Activated CD4-positive, alpha-beta memory T cell treated with anti-CD3 and anti-CD28 coated beads, Interleukin-2, amount 10 ng/mL, durations not matched to agents 7 days and 5 days (primary cell): Measurements from ENCODE around the gene DHX15. TPM values are rescaled to one million over a fixed set of nuclear protein-coding genes. Genes with fewer than 3 reads are reported as not detected.

ENCODE experiments used
- CTCF ChIA-PET: fragments of 350-600 bp; sonication (Branson Sonifier 250); formaldehyde crosslinking; loops from one replicate; lab custom pipeline; 2021; ENCODE audit warnings: antibody characterized with exemption, inconsistent platforms; lab: Charles Lee
- POLR2A ChIA-PET: fragments of 350-600 bp; sonication (Branson Sonifier 250); formaldehyde crosslinking; loops from one replicate; lab custom pipeline; 2021; ENCODE audit warnings: antibody characterized with exemption; lab: Charles Lee
- DNase-seq: peaks from one replicate; pipeline ENCODE4 v3.0.0-alpha.2; 2020
- H3K27ac Mint-ChIP-seq: one replicate; pipeline ENCODE4 v1.8.0; 2021; ENCODE audit warnings: mild to moderate bottlenecking, mixed read lengths
- H3K27me3 Mint-ChIP-seq: one replicate; pipeline ENCODE4 v1.8.0; 2021; ENCODE audit warnings: mixed read lengths
- H3K36me3 Mint-ChIP-seq: one replicate; pipeline ENCODE4 v1.8.0; 2021; ENCODE audit warnings: low read depth, mixed read lengths
- H3K4me1 Mint-ChIP-seq: one replicate; pipeline ENCODE4 v1.8.0; 2021; ENCODE audit warnings: mixed read lengths
- H3K4me3 Mint-ChIP-seq: one replicate; pipeline ENCODE4 v1.8.0; 2021; ENCODE audit warnings: mild to moderate bottlenecking, mixed read lengths
- H3K9me3 Mint-ChIP-seq: one replicate; pipeline ENCODE4 v1.8.0; 2021; ENCODE audit warnings: mixed read lengths
- total RNA-seq, 2 experiments: library from RNA; stranded (reverse); gene quantifications; one replicate each; pipeline ENCODE4 v1.2.3, GENCODE V29; 2021

Gene DHX15
- total RNA-seq, 2 experiments from 2014 or later, result 150 TPM

- Mint-ChIP-seq H3K27ac (no peak overlapping the region), H3K27me3 (peaks cover 5% of the 10 kb centered on the region), H3K4me3 (no peak overlapping the region), H3K9me3 (no peaks in the 10 kb centered on the region), H3K4me1 (no peaks in the 10 kb centered on the region), H3K36me3 (no peaks in the 10 kb centered on the region)
- ChIA-PET POLR2A (no interaction called here), CTCF (no interaction called here)
- DNase-seq, result no peak
Measured at GRCh38 chr4:24603343-24603742, 19.0 kb upstream of the DHX15 start.

- H3K27me3 Mint-ChIP-seq, result peaks cover 7% of the 10 kb centered on the region
- no peak for DNase-seq
- POLR2A ChIA-PET, result no interaction called here
- peaks cover 3% of the 10 kb centered on the region for H3K9me3 Mint-ChIP-seq
- no peaks in the 10 kb centered on the region for H3K4me1 Mint-ChIP-seq
- H3K36me3 Mint-ChIP-seq, result peaks cover 2% of the 10 kb centered on the region
- H3K27ac Mint-ChIP-seq, result no peak overlapping the region
- CTCF ChIA-PET, result no interaction called here
- H3K4me3 Mint-ChIP-seq, result no peak overlapping the region
Measured at GRCh38 chr4:24601121-24601520, 16.8 kb upstream of the DHX15 start.

- Mint-ChIP-seq H3K9me3 (peaks cover 3% of the 10 kb centered on the region), H3K27ac (no peak overlapping the region), H3K27me3 (peaks cover 5% of the 10 kb centered on the region), H3K36me3 (peaks cover 2% of the 10 kb centered on the region), H3K4me3 (no peak overlapping the region), H3K4me1 (no peaks in the 10 kb centered on the region)
- ChIA-PET CTCF (no interaction called here), POLR2A (no interaction called here)
- no peak for DNase-seq
Measured at GRCh38 chr4:24599275-24599674, 14.9 kb upstream of the DHX15 start.

GRCh38 chr4:24598025-24598424 is 13.7 kb upstream of the DHX15 start:
- H3K4me3 Mint-ChIP-seq, result no peak overlapping the region
- H3K27ac Mint-ChIP-seq, result no peak overlapping the region
- H3K9me3 Mint-ChIP-seq, result peaks cover 3% of the 10 kb centered on the region
- peaks cover 2% of the 10 kb centered on the region for H3K36me3 Mint-ChIP-seq
- peaks cover 8% of the 10 kb centered on the region for H3K27me3 Mint-ChIP-seq
- CTCF ChIA-PET, result no interaction called here
- H3K4me1 Mint-ChIP-seq, result no peaks in the 10 kb centered on the region
- no peak for DNase-seq
- POLR2A ChIA-PET, result no interaction called here

DNA sequence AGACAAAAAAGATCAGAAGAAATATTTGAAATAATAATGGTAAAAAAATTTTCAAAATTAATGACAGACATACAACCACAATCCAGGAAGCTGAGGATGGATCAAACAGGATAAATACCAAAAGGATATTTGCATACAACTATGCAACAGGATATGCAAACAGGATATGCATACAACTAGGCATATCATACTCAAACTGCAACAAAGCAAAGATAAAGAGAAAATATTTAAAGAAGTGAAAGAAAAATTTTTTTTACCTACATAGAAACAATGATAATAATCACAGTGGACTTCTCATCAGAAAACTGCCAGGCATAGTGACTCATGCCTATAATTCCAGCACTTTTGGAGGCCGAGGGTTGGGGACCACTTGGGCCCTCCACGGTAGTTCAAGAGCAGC is 11.3 kb upstream of the DHX15 start:
- ChIA-PET POLR2A (interaction anchor here (1.3 kb wide), 1 partner anchor 11 kb away, joined by 5 read pairs; the partner anchor contains the start of gene DHX15), CTCF (interaction anchor here (0.7 kb wide), 1 partner anchor 46 kb away, joined by 4 read pairs; no protein-coding TSS in a partner anchor)
- no peak overlapping the region for H3K4me3 Mint-ChIP-seq
- H3K9me3 Mint-ChIP-seq, result peaks cover 13% of the 10 kb centered on the region
- H3K27me3 Mint-ChIP-seq, result peaks cover 15% of the 10 kb centered on the region
- peaks cover 4% of the 10 kb centered on the region for H3K36me3 Mint-ChIP-seq
- H3K27ac Mint-ChIP-seq, result no peak overlapping the region
- H3K4me1 Mint-ChIP-seq, result no peaks in the 10 kb centered on the region
- no peak for DNase-seq

DNA sequence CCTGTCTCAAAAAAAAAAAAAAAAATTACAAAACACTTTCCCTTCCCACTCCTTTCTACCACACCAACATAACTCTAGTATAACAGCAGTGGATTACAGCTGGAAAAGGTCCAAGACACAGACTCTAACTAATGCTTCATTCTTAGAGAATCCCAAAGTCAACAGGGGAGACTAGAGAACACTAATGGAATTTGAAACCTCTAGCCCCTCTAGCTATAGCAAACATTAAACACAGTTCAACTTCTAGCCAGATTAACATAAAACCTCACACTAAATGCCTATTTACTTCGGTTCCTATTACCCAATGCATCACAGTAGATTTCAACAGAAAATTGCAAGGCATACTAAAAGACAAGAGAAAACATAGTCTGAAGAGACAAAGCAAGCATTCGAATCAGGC is 10.5 kb upstream of the DHX15 start:
- Mint-ChIP-seq H3K9me3 (peaks cover 19% of the 10 kb centered on the region), H3K36me3 (peaks cover 4% of the 10 kb centered on the region), H3K4me3 (no peak overlapping the region), H3K27ac (no peak overlapping the region), H3K27me3 (peaks cover 15% of the 10 kb centered on the region), H3K4me1 (no peaks in the 10 kb centered on the region)
- POLR2A ChIA-PET, result interaction anchor here (0.6 to 1.1 kb wide), 2 partner anchors 10 to 201 kb away, joined by 4 to 6 read pairs; partner anchors contain the start of genes DHX15 and SOD3
- CTCF ChIA-PET, result no interaction called here
- no peak for DNase-seq

DNA sequence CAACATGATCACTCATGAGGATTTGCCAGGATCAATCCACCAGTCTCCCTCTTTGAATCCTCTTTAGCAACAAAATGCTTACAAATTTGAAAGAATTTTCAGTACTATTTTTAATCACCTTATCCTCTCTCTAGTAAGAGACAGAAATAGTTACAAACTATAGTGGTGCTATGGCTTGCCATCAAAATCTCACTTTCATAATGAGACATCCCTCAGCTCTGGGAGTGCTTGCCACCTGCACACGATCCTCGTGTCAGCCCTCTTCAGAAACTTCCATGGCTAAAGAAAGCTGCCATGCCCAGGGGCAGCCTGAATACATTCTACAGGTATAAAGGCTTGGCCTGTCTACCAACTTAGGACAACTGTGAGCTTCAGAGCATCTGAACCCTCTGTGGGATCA is 5.1 kb upstream of the DHX15 start:
- Mint-ChIP-seq H3K36me3 (peaks cover 5% of the 10 kb centered on the region), H3K27me3 (peaks cover 10% of the 10 kb centered on the region), H3K9me3 (peaks cover 20% of the 10 kb centered on the region), H3K27ac (no peak overlapping the region), H3K4me1 (peaks cover 14% of the 10 kb centered on the region), H3K4me3 (no peak overlapping the region)
- ChIA-PET POLR2A (no interaction called here), CTCF (no interaction called here)
- no peak for DNase-seq

GRCh38 chr4:24588216-24588954 is 4.0 kb upstream of the DHX15 start:
- Mint-ChIP-seq H3K4me1 (peaks cover 14% of the 10 kb centered on the region), H3K9me3 (peaks cover 20% of the 10 kb centered on the region), H3K36me3 (peaks cover 8% of the 10 kb centered on the region), H3K27ac (no peak overlapping the region), H3K4me3 (no peak overlapping the region), H3K27me3 (peaks cover 7% of the 10 kb centered on the region)
- CTCF ChIA-PET, result no interaction called here
- POLR2A ChIA-PET, result no interaction called here
- no peak for DNase-seq

DNA sequence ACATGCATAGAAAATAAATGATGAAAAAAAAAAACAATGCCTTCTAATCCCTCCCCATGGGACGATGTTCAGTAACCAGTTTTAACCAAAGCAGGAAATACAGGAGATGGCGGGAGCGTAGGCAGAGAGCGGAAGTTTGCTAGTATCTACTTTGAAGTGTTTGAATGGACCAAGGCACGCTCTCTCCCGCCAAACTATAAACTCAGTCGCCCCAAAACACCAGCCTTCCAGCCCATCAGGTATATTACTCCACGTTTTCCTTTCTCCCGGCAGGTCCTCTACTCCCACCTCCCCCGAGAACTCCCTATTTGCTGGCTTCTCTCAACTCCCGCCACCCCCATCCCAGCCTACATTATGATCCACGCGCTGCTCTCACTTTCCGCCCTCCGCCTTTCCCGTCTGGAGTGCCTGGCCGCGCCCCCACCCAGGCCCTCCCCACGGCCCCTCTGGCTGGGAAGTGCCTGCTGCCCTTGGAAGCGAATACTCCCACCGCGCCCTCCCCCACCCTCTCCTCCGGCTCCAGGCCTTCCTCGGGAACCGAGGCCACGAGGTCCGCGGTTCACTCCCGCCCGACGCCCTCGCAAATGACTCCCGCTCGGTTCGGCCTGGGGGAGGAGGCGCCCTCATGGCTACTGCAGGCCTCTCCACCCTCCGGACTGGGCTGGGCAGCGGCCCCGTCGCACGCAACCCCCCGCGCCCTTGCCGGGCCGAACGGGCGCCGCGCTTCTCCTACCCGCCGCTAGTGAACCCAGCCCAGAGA is 723 bp downstream of the DHX15 start:
- peak; percentile 49 for DNase-seq
- H3K36me3 Mint-ChIP-seq, result peaks cover 40% of the 10 kb centered on the region
- H3K4me1 Mint-ChIP-seq, result peaks cover 44% of the 10 kb centered on the region
- no peaks in the 10 kb centered on the region for H3K9me3 Mint-ChIP-seq
- ChIA-PET CTCF (interaction anchor here (0.6 to 1.4 kb wide), 5 partner anchors 9 to 729 kb away, joined by 3 to 6 read pairs (median 4); partner anchors contain the start of gene ZCCHC4), POLR2A (interaction anchor here (0.7 to 3.7 kb wide), 19 partner anchors 10 to 729 kb away, joined by 3 to 46 read pairs (median 5); partner anchors contain the start of genes PI4K2B, SEPSECS and ZCCHC4)
- peak overlapping the region; percentile 85 for H3K27ac Mint-ChIP-seq
- peak overlapping the region; percentile 90 for H3K4me3 Mint-ChIP-seq
- no peaks in the 10 kb centered on the region for H3K27me3 Mint-ChIP-seq

GRCh38 chr4:24582235-24582832 is 2.0 kb downstream of the DHX15 start:
- CTCF ChIA-PET, result interaction anchor here (0.9 to 1.4 kb wide), 2 partner anchors 31 to 48 kb away, joined by 3 to 4 read pairs; no protein-coding TSS in a partner anchor
- no peak for DNase-seq
- H3K36me3 Mint-ChIP-seq, result peaks cover 52% of the 10 kb centered on the region
- H3K27ac Mint-ChIP-seq, result peak overlapping the region; percentile 85
- peak overlapping the region; percentile 90 for H3K4me3 Mint-ChIP-seq
- POLR2A ChIA-PET, result interaction anchor here (0.6 to 3.7 kb wide), 5 partner anchors 9 to 46 kb away, joined by 3 to 46 read pairs (median 5); no protein-coding TSS in a partner anchor
- no peaks in the 10 kb centered on the region for H3K9me3 Mint-ChIP-seq
- no peaks in the 10 kb centered on the region for H3K27me3 Mint-ChIP-seq
- peaks cover 54% of the 10 kb centered on the region for H3K4me1 Mint-ChIP-seq

GRCh38 chr4:24578364-24578763 is 6.0 kb downstream of the DHX15 start:
- no peak for DNase-seq
- Mint-ChIP-seq H3K27ac (no peak overlapping the region), H3K4me1 (peaks cover 70% of the 10 kb centered on the region), H3K27me3 (no peaks in the 10 kb centered on the region), H3K4me3 (no peak overlapping the region), H3K36me3 (peaks cover 83% of the 10 kb centered on the region), H3K9me3 (no peaks in the 10 kb centered on the region)
- POLR2A ChIA-PET, result no interaction called here
- CTCF ChIA-PET, result interaction anchor here (0.6 kb wide), 1 partner anchor 10 kb away, joined by 3 read pairs; no protein-coding TSS in a partner anchor

GRCh38 chr4:24576276-24576675 is 8.1 kb downstream of the DHX15 start:
- Mint-ChIP-seq H3K27ac (no peak overlapping the region), H3K4me3 (no peak overlapping the region), H3K36me3 (peaks cover 83% of the 10 kb centered on the region), H3K9me3 (no peaks in the 10 kb centered on the region), H3K27me3 (no peaks in the 10 kb centered on the region), H3K4me1 (peaks cover 64% of the 10 kb centered on the region)
- no peak for DNase-seq
- CTCF ChIA-PET, result no interaction called here
- POLR2A ChIA-PET, result interaction anchor here (5.9 kb wide), 1 partner anchor 7 kb away, joined by 46 read pairs; the partner anchor contains the start of gene DHX15
